ENCODE data around the gene CD81. TPM values are rescaled to one million over a fixed set of nuclear protein-coding genes. Genes with fewer than 3 reads are reported as not detected.

Gene CD81
- total and polyA plus RNA-seq, 9 of the 15 experiments (the other 6 are each of a cell fraction or from before 2014, with no cell fraction given): 2.4 to 189 (median 61.7) TPM

DNA sequence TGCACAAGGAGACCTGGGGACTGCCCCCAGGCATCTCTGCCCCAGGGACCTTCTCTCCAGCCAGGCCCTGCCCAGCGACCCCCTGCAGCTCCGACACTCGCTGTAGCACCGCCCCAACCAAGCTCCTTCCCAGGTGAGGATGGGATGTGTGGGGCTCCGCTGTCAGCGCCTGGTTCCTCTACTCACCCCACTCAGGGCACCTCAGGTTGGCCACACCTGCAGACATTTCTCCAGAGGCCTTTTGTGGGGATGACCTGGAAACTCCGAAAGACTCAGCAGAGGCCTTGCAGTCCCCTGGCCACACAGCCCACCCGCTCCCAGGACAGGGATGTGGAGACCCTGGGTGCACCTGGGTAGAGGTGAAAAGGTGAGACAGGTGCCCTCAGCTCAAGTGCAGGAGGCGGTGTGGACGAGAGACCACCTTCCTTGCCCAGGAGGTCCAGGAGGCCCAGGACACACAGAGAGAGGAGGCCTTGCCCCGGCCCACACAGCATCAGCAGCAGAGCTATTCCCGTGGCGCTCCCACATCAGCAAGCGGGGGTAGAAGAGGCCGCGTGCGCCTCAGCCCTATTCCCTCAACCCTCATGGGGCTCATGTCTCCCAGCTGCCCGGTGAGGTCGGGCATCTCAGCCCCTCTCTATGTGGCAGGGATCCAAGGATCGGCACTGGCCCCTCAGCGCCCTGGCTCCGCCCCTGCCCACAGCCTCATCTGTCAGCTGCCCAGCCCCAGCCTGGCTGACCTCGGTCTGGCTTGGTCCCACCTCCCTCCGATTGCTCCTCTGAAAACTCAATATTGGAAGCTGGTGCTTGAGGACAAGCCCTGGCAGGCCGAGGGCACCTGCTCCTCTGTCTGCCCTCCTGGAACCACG, 46.3 kb downstream of the CD81 start:
- in situ Hi-C loops (cut with MboI) (no loop called here), intact Hi-C loops (cut with micrococcal nuclease) (no loop called here)
- ATAC-seq: no peak
- POLR2A ChIA-PET: interaction anchor here (0.5 to 4.3 kb wide), 3 partner anchors 45 to 213 kb away, joined by 3 to 24 read pairs (median 3); no protein-coding TSS in a partner anchor
- TF ChIP-seq GABPA (tag; conservative IDR thresholded peaks at IDR 0.05; ENCODE audit: low read depth) (no peak), FIP1L1 (IDR thresholded peaks at IDR 0.05; ENCODE audit: low read depth, low read length, poor library complexity, severe bottlenecking) (no peak), ZNF76 (CRISPR knock-in tag; IDR thresholded peaks at IDR 0.05; ENCODE audit: borderline replicate concordance) (no peak), ZNF507 (tag; conservative IDR thresholded peaks at IDR 0.05) (no peak), GATA2 (CRISPR knock-in tag; IDR thresholded peaks at IDR 0.05) (no peak)
- TF ChIP-seq, protein P1, sequence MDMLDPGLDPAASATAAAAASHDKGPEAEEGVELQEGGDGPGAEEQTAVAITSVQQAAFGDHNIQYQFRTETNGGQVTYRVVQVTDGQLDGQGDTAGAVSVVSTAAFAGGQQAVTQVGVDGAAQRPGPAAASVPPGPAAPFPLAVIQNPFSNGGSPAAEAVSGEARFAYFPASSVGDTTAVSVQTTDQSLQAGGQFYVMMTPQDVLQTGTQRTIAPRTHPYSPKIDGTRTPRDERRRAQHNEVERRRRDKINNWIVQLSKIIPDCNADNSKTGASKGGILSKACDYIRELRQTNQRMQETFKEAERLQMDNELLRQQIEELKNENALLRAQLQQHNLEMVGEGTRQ (CRISPR knock-in tag; IDR thresholded peaks at IDR 0.05): no peak
- TF ChIP-seq, protein P2, sequence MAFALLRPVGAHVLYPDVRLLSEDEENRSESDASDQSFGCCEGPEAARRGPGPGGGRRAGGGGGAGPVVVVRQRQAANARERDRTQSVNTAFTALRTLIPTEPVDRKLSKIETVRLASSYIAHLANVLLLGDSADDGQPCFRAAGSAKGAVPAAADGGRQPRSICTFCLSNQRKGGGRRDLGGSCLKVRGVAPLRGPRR (CRISPR knock-in tag; IDR thresholded peaks at IDR 0.05): no peak
- TF ChIP-seq, protein P3, sequence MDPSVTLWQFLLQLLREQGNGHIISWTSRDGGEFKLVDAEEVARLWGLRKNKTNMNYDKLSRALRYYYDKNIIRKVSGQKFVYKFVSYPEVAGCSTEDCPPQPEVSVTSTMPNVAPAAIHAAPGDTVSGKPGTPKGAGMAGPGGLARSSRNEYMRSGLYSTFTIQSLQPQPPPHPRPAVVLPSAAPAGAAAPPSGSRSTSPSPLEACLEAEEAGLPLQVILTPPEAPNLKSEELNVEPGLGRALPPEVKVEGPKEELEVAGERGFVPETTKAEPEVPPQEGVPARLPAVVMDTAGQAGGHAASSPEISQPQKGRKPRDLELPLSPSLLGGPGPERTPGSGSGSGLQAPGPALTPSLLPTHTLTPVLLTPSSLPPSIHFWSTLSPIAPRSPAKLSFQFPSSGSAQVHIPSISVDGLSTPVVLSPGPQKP (CRISPR knock-in tag; IDR thresholded peaks at IDR 0.05): no peak
- TF ChIP-seq, protein P4, sequence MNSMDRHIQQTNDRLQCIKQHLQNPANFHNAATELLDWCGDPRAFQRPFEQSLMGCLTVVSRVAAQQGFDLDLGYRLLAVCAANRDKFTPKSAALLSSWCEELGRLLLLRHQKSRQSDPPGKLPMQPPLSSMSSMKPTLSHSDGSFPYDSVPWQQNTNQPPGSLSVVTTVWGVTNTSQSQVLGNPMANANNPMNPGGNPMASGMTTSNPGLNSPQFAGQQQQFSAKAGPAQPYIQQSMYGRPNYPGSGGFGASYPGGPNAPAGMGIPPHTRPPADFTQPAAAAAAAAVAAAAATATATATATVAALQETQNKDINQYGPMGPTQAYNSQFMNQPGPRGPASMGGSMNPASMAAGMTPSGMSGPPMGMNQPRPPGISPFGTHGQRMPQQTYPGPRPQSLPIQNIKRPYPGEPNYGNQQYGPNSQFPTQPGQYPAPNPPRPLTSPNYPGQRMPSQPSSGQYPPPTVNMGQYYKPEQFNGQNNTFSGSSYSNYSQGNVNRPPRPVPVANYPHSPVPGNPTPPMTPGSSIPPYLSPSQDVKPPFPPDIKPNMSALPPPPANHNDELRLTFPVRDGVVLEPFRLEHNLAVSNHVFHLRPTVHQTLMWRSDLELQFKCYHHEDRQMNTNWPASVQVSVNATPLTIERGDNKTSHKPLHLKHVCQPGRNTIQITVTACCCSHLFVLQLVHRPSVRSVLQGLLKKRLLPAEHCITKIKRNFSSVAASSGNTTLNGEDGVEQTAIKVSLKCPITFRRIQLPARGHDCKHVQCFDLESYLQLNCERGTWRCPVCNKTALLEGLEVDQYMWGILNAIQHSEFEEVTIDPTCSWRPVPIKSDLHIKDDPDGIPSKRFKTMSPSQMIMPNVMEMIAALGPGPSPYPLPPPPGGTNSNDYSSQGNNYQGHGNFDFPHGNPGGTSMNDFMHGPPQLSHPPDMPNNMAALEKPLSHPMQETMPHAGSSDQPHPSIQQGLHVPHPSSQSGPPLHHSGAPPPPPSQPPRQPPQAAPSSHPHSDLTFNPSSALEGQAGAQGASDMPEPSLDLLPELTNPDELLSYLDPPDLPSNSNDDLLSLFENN (IDR thresholded peaks at IDR 0.05; ENCODE audit: low read depth in 2 of 2, low read length in 2 of 2): no peak
- CTCF ChIA-PET (ENCODE audit: low intra/inter-chr PET ratio): interaction anchor here (1.2 kb wide), 1 partner anchor 23 kb away, joined by 4 read pairs; no protein-coding TSS in a partner anchor
- H3K4me3 ChIP-seq: no peak overlapping the region
- H3K36me3 ChIP-seq (ENCODE audit: control insufficient read depth, insufficient read depth, low read length): no peaks in the 10 kb centered on the region
- H3K4me1 ChIP-seq (replicated peaks in 1 of 2; ENCODE audit: control insufficient read depth in 2 of 2, insufficient read depth in 2 of 2, low read length in 2 of 2): peaks cover 0 to 35% of the 10 kb centered on the region in 2 experiments; a peak in 3 of 5 replicates
- no peak for FAIRE-seq
- H3K9me3 ChIP-seq (replicated peaks; ENCODE audit: control insufficient read depth, insufficient read depth, low read depth, low read length): 0 out of 2 replicates have a peak, but pooled peaks cover under 1% of the 10 kb centered on the region
- H3K4me2 ChIP-seq (ENCODE audit: insufficient read depth, low read length): no peak overlapping the region
- WGBS (ENCODE audit: insufficient coverage, low coverage, missing lambda C conversion rate): 1% methylated on average over 16 of the region's 26 CpGs
- H4K20me1 ChIP-seq (replicated peaks; ENCODE audit: control insufficient read depth, insufficient read depth, low read length): peaks cover 10% of the 10 kb centered on the region; the same call in 1 of the 2 replicates
- no peak for DNase-seq (ENCODE audit: extremely low read depth in 1 of 4, low spot score in 3 of 4)
- no peak overlapping the region for H2AFZ ChIP-seq (ENCODE audit: low read depth, low read length)
- no peak overlapping the region for H3K9ac ChIP-seq (ENCODE audit: insufficient read depth in 1 of 2, low read depth in 2 of 2, low read length in 2 of 2)
- H3K27me3 ChIP-seq (ENCODE audit: control insufficient read depth in 2 of 2, insufficient read depth in 2 of 2, low read length in 2 of 2): peaks cover 0 to 45% of the 10 kb centered on the region in 2 experiments; a peak in 4 of 5 replicates
- peaks cover 2% of the 10 kb centered on the region for H3K9me1 ChIP-seq (ENCODE audit: control insufficient read depth, insufficient read depth, low read length)
- H3K27ac ChIP-seq (ENCODE audit: extremely low read depth, low read depth, low read length): no peak overlapping the region
- H3K79me2 ChIP-seq (ENCODE audit: control insufficient read depth, insufficient read depth, low read length): no peaks in the 10 kb centered on the region
- BruUV-seq (replicated peaks): no TSS peak
